GM19397 (cell line): ENCODE data around the gene TNNC1.
A peak's percentile ranks its signal among the peaks of the same experiment; 100 is the strongest.

Source experiments
- ATAC-seq: cut with Tn5 transposase; IDR thresholded peaks from one replicate; pipeline ENCODE4 v1.9.1; 2021; ENCODE audit warnings: mild to moderate bottlenecking, moderate library complexity; ENCODE audit not compliant: unreplicated experiment

The TNNC1 gene

DNA sequence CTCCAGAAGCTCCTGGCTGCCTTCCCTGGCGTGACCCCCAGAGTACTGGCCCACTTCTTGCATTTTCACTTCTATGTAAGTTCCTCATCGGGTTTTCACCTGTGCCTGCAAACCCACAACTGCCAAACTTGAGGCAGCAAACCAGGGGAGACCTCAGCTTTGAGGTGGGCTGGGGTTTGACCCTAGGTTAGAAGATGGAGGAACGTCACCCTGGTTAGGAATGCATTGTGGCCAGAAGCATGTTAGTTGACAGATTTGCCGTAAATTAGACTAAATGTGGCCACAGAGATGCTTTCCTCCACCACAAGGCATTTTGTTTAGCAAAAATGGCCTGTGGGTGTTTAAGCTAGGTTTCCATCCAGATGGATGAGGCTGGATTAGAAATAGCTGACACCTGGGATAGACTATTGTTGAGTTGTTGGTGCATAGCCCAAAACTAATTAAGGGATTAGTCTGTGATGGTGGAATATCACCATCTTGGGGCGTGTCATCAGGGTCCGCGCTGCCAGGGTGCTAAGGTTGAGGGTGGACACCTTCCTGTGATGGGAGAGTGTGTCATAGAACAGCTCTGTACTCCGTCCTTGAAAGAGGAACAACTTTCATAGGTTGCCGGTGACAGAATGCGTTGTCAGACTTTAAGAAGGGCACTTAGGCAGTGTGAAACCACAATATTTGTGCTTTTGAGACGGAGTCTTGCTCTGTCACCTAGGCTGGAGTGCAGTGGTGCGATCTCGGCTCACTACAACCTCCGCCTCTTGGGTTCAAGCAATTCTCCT is 5.1 kb upstream of the TNNC1 start:
- ATAC-seq, result no peak

DNA sequence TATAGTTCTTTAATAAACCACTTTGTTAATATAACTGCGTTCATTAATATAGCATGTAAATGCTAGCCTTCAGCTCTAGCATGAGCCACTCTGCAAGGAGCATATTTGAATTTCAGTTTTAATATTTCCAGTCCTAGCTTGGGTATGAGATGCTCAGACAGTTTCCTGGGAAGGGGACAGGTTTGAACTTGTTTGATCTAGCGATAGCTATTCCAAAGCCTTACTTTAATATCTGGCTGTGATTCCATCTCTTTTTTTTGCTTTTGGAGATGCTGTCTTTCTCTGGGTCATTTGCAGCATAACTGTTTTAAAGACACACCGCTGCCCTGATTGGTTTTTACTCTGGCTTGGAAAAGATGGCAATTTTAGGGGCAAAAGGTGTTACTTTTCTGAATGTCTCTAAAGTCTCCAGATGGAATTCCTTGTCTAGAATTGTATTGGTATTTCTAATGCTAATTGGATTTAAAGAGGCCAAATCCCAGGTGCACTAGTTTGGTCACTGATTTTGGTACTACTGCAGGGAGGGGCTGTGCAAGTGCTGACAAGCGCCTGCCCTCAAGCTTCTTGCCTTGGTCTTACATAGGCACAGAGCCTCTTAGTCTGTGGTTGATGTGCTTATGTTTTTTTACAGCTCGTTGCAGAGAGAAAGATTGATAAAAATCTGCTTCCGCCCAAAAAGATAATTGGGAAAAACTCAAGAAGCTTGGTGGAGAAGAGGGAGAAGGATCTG is 4.4 kb upstream of the TNNC1 start:
- no peak for ATAC-seq

DNA sequence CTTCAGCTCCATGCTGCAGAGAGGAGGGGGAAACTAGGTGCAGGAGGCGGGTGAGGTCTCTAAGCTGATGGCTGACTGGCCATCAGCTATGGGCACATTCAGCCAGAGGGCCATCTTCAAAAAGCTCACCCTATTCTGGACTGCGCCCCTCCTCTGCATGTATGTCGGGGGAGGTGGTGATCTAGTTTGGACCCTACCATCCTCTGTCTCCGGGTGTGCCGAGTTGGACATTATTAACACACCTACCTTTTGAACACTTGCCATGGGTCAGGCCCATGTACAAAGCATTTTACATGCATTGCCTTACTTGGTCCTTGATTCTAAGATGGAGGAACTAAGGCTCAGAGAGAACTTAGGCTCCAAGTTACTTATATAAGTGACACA is 3.0 kb upstream of the TNNC1 start:
- no peak for ATAC-seq

DNA sequence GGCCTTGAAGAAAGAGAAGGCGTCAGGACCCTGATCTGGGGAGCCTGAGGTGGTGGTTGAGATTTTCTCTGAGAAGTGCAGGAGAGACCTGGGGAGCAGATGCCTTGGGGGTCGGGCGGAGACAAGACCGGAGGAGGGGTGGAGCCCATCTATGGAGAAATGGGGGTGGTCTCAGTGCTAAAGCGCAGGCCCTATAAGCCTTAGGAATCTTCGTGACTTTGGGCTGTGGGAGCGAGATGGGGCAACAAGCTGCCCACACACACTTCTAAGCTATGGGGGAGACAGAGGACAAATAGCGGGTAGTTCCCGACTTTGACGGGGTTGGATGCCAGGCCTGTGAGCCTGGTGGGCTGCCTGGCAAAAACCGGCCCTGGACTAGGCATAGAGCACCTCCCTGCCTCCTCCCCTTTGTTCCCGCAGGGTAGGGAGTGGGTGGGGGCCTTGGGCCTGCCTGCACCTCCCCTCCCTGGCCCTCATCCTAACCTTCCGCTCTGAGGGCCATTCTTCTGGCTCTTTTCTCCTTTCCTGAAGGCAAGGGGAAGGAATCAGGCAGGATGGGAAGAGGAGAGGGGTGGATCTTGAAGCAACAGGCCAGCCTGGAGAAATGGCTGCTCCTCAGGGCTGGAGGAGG is 2.4 kb upstream of the TNNC1 start:
- ATAC-seq, result no peak

DNA sequence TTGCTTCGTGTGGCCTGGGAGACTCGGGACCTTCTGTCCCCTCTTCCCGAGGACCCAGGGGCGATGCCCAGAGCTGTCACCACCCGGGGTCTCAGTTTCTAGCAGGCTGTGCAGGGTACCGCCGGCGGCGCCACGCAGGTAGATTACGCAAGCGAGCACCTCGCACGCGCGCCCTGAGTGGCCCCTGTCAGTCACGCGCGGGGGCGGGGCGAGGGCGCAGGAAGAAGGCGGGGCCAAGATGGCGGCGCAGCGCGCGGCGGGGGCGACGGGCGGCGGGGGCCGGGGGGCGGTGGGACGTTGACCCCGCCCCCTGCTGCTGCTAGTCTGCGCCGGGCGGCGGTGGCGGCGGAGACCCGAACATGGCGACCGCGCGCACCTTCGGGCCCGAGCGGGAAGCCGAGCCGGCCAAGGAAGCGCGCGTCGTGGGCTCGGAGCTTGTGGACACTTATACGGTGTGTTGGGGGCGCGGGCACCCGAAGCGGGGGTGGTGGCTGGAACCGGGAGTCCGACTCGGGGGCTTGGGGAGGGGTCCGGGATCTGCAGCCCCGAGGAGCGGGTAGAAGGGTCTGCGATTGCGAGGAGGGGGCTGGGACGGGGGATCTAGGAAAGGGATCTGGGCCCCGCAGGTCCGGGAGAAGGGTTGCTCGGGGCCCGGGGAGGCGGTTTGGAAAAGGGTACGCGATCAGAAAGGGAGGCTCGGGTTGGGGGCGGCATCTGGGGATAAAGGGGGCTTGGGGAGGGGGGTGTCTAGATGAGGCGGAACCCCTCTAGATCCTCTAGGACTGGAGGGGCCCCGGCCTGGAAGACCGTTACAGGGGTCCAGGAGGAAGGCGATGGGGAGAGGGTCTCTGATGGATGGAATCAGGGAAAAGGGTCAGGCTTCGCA is 1.7 kb upstream of the TNNC1 start, which contains the start of gene NISCH:
Gene NISCH (plus strand): TSS at position 322 of the 886 bp plus-strand sequence. CDS start 38 bp downstream, at position 360.
- ATAC-seq, result peak; percentile 81

DNA sequence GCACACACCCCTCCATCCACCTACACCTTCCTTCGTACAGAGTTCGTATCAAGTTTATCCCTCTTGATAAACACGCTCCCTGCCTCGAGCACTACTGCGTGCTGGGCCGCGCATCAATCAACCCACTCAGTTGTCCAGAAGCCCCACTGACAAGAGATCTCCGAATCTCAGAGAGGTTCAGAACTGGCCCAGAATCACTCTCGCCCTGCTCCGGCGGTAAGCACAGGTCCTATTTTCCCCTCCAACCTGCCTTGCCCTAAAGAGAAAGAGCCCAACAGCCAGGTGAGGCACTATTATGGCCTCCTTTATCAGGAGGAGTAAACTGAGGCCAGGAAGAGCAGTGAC is 1.1 kb upstream of the TNNC1 start:
- ATAC-seq, result peak; percentile 6

DNA sequence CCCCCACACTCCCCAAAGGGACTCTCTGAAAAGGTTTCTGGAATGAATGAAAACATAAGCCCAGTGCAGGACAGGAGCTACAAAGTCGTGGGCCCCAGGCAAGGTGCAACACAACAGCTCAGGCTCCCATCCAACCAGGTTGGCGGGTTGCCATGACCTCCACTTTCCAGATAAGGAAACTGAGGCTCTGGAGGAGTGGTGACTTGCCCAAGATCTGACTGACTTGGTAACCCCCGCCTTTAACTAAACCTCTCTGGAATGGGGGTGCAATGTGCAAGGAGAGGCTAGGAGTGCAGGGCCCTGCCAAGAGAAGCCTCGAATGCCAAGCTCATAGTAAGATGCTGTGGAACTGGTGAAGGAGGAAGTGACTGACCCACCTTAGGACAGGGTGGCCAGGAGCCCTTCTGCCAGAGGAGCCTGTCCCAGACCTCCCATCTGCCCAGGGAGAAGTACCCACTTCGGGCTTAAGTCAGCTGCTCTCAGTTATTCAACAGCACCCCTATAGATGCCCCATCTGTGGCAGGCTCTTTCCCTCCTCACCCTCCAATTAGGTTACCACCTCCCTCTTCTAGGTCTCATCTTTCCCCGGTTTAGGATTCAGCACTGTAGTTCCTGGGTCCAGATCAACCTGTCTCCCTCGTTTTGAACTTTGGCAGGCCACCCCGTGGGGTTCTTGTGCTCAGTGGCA is 553 bp upstream of the TNNC1 start:
- no peak for ATAC-seq

DNA sequence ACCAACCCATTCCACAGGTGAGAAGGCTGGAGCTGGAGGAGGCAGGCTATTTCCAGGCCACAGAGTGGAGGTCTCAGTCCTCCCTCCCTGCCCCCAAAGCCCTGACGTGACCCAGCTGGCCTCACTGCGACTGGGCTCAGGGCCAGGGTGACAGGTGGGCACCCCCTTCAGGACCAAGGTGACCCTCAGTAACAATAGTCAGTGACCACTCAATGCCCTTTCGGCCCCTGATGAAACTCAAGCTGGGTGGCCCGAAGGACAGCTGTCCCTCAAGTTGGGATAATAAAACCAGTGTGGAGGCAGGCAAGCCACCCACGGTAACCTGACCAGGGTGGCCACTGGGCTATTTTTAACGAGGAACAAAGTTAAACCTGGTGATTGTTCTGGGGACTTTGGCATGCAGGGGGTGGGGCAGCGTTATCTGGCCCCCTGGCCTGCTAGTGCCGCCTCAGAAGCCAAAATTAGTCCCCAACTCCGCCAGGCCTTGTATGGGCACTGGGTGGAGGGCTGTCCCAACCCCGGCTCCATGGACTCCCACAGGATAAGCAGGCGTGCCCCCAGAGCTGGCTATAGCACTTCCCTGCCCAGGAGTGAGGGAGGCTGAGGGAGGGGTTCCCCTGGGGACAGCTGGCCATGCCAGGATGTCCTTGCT is 1.1 kb downstream of the TNNC1 start:
- no peak for ATAC-seq

DNA sequence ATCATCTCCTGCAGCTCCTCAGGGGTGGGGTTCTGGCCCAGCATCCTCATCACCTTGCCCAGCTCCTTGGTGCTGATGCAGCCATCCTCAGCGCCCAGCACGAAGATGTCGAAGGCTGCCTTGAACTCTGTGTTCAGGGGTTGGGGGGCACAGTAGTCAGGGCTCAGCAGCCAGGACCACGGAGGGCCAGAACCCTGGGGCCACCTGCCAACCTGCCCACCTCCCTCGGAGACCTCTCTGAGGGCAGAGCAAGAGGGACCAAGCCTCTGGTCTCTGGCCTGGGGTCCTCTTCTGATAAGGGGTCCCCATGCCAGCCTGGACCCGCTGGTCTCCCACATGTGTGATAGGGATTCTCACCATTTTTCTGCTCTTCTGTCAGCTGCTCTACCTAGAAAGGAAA is 1.7 kb downstream of the TNNC1 start:
- ATAC-seq, result no peak

DNA sequence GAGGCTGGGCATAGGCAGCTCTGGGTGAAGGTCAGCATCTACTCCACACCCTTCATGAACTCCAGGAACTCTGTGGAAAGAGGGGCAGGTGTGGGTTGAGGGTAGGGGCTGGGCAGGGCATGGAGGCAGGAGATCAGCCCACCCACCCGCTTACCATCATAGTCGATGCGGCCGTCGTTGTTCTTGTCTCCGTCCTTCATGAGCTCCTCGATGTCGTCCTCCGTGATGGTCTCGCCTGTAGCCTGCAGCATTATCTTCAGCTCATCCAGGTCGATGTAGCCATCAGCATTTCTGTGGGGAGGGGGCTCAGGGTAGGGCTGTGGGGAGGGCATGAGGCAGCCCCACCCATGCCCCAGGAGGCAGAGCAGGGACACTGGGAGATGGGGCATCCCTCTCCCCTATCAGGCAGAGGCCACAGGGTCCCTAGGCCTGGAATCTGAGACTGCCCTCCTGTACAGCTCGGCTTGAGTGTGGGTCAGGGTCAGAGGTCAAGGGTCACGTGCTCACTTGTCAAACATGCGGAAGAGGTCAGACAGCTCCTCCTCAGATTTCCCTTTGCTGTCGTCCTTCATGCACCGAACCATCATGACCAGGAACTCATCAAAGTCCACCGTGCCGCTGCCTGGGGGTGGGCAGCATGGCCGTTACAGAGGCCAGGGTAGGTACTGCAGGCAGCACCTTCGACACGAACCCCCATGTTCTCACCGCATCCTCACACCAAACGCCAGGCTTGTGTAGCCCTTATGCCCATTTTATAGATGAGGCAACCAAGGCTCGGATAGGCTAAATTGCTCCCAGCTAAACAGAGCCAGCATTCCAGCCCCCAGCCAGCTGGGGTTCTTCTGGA is 2.4 kb downstream of the TNNC1 start:
- ATAC-seq, result no peak

DNA sequence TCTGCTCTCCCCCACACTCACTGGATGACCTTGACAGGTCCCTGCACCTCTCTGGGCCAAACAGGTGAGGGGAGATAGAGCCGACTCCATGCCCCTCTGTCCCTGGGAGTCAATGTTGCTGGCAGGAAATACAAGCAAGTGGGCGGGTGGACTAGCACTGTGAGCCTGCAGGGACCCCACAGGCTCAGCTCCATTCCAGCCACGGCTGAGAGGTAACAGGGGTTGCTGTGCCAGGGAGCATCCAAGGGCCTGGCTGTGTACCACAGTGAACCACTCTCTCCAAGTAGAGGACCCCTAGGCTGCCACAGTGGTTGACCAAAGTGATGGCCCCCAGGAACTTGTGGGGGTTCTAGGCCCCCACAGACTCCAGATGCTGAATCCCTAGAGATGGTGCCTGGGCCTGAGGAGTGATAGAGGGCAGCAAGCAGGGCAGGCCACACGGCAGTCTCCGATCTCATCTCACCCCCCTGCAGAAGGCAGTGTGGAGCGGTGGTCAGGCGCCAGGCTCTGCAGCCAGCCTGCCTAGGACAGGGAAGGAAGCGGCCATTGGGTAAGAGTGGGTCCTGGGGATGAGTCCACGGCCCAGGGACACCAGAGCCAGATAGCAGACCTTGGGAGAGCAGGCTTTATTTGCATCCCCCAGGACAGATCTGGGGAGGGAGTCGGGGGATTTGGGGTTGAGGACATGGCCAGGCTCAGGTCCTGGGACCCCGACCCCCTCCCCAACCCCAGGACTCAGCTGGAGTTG is 3.2 kb downstream of the TNNC1 start:
- no peak for ATAC-seq

DNA sequence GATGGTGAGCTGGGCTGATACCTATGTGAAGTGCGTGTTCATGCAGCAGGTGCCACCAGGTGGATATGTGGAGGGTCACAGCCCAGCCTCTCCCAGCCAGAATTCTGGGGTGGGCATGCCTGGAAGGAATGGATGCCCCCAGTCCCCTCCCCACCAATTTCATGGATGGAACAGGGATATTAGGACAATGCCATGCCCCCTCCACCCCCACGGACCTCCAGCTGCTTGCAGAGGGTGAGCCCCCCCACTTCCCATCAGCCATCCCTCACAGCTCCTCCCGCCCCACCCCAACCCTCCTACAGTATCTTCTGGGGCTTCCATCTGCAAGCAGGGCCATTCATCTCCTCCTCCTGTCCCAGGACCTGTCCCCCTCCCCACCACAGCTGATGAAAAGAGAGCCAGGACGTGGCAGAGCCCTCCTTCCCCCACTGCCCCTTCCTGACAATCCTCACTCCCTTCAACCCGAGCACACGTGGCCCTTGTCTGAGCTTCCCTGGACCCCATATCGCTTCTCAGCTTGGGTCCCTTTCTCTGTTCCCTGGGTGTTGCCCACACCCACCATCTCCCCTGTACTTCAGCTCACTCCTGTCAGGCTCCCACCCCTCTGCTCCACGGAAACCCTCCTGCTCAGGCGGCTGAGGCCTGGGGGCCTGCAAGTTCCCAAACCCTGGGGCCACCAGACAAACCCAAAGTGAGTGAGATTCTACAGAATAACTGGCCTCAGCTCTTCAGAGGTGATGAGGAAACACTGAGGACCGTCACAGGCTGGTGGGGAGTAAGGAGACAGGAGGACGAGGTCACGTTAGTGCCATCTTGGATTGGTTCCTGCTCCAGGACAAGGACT is 6.1 kb downstream of the TNNC1 start:
- ATAC-seq, result no peak

DNA sequence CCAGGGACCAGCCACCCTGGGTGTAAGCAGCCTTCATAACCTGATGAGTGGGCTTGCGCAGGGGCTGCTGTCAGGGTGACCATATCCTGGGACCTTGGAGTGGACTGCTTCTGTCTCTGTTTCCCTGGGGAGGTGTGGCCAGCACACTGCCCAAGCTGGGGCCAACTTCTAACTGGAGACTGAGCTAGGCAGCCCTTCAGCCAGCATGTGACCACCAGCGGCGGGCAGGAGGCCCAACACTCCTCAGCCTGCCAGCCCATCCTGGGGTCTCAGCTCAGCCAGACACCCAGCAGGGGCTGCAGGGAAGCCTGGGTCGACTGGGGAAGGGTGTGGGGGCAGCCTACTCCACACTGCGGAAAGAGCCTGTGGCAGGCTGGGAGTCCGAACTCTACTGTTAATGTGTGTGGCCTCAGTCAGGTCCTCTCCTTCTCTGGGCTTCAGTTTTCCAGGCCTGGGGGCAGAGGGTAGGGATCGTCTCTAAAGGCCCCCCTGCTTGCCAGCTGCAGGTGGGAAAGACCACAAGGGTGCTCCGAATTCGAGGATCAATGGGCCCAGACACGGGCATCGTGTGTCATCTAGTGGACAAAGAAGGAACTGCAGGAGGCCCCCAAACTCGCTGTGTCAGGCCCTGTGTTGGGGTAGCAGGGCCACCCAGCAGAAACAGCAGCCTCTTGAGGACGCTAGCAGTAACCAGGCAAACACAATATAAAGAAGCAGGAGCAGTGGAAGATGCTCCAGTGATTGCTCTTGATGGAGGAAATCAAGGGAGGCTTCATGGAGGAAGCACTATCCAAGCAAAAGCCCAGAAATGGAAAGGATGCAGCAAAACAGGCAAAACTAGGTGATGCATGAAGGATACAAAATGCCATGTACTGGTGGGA is 7.0 kb downstream of the TNNC1 start:
- ATAC-seq, result no peak

DNA sequence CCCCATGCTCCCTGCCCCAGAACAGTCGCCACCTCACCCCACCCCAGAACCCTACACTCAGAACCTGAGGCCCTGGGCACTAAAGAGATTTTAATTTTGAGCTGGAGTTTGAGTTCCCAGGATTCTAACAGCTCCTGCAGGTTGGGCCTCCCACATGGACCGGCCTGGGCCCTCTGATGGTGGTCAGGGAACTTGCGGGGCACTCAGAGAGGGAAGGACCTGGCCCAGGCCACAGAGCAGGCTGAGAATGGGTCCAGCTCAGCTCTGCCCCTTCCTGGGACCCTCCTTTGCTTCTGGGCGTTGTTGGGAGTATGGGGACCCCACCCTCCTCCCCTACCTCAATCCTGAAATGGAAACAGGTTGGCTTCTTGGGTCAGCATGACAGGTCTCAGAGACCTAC is 7.8 kb downstream of the TNNC1 start:
- no peak for ATAC-seq

DNA sequence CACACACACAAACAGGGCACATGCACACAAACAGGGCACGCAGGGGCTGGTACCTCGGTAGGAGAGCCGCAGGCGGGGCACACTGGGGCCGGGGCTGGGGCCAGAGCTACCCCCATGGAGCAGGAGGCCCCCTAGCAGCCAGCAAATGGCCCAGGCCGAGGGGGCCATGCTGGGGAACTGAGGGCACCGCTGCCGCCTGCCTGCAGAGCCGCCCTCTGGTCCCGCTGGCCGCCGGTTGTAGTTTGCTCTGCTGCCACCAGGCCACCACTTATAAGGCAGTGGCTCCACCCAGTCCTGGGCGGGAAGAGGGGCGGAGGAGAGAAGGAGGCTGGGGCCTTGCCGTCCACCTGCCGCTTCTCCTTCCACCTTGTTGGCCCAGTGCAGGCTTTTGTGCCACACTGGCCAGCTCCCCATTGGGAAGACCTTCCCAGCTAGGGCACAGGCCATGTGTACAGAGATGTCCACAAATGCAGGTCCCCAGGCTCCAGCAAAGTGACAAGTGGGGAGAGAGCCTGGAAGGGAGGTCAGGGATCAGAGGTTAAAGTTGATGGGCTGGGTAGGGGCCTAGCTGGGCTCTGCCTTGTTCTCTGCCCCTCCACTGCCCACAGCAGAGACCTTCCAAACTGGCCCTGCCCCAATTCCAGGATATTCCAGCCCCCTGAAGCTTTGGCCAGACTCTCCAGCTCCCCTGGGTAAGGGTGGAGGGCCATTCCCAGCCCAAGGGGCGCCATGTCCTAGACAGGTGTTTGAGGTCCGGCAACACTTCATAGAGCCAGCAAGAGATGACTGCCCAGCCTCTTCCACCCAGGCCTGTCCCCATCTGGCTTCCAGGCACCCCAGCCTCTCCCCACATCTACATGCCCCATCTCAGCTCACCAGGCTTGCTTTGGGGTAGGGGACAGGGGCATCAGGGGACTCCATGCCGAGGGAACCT is 8.7 kb downstream of the TNNC1 start, which contains the start of gene SEMA3G:
Gene SEMA3G (minus strand): TSS at position 244 of the 934 bp plus-strand sequence. CDS start 76 bp downstream, at position 168.
- ATAC-seq, result peak; percentile 76
